ENCODE measurements around the gene XYLT2.
A peak's percentile ranks its signal among the peaks of the same experiment; 100 is the strongest.

The XYLT2 gene

DNA sequence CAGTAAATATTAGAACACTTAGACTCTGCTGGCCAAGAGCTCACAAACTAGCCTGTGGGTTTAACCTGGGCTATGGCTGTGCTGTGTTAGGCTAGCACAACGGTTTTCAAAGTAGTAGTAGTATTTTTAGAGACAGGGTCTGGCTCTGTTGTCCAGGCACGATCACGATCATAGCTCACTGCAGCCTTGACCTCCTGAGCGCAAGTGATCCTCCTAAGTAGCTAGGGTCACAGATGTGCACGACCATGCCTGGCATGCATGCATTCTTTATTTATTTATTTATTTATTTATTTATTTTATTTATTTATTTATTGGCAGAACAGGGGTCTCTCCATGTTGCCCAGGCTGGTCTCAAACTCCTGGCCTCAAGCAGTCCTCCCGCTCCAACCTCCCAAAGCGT, 16.7 kb downstream of the XYLT2 start:
- no peaks in the 10 kb centered on the region for H3K27me3 ChIP-seq (ENCODE audit: insufficient read depth, poor library complexity, severe bottlenecking)
- H3K4me3 ChIP-seq (ENCODE audit: severe bottlenecking), result no peak overlapping the region
- H3K4me1 ChIP-seq (ENCODE audit: insufficient read depth, poor library complexity, severe bottlenecking), result no peaks in the 10 kb centered on the region
- no peaks in the 10 kb centered on the region for H3K9me3 ChIP-seq (ENCODE audit: severe bottlenecking)
- peaks cover 31% of the 10 kb centered on the region for H3K36me3 ChIP-seq (ENCODE audit: low read depth)
- no peak for TF ChIP-seq CTCF (IDR thresholded peaks at IDR 0.05; ENCODE audit: poor library complexity, severe bottlenecking)
- H3K27ac ChIP-seq (ENCODE audit: poor library complexity, severe bottlenecking), result no peak overlapping the region
- ATAC-seq (ENCODE audit: low read depth), result no peak
- DNase-seq (ENCODE audit: low spot score), result no peak

DNA sequence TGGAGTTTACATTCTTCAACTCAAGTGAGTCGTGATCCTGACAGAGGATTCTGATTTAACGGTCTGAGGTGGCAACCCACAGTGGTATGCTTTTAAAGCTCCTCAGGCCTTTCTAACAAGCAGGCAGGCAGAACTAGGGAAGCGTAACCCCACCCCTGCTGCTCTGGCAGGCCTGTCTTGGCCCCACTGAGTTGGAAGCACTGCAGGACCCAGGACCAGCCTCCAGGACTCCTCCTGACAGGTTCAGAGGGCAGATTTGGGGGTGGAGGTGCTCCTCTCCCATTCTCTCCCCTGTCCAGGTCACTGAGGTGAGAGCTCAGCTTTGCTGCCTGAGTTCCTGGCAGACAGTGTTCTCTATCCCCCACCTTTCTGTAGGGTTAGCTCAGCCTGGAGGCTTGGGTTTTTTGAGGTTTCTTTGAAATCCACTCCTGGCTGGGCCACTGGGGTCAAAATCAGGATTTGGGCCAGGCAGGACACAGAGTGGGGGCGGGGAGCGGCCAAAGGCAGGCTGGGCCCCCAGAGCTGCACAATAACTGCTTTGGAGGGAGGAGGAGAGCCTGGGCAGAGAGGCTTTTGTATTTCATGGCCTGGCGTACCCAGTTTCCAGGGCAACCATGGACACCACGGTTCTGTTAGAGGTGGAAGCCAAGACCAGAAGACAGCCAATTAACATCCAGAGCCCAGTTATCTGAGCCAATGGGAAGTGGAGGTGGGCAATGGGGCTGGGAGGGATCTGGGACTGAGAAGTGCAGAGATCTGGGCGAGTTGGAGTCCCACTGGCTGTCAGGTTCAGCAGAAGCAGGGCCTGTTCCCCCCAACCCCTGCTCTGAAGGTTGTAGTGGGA, 17.5 kb downstream of the XYLT2 start:
- Histone ChIP-seq H3K27ac (ENCODE audit: poor library complexity, severe bottlenecking) (no peak overlapping the region), H3K4me1 (ENCODE audit: insufficient read depth, poor library complexity, severe bottlenecking) (no peaks in the 10 kb centered on the region), H3K4me3 (ENCODE audit: severe bottlenecking) (no peak overlapping the region), H3K9me3 (ENCODE audit: severe bottlenecking) (no peaks in the 10 kb centered on the region), H3K36me3 (ENCODE audit: low read depth) (peaks cover 31% of the 10 kb centered on the region), H3K27me3 (ENCODE audit: insufficient read depth, poor library complexity, severe bottlenecking) (no peaks in the 10 kb centered on the region)
- DNase-seq (ENCODE audit: low spot score) (no peak), ATAC-seq (ENCODE audit: low read depth) (no peak)
- no peak for TF ChIP-seq CTCF (IDR thresholded peaks at IDR 0.05; ENCODE audit: poor library complexity, severe bottlenecking)

DNA sequence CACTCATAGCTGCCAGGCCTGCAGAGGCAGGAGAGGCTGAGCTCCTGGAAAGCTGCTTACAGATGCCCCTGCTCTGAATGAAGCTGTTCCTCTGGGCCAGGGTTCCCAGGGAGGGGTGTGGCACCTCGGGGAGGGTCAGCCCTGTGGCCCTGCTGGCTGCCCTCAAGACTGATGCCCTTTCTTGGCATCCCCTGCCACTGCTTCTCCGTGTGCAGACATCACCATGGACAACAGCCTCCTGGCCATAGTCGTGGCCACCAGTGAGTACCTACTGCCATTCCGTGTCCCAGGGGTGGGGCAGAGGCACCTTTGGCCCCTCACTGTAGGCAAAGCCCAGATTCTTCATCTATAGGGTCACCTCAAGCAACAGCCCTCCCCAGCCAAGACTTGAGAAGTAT, 18.1 kb downstream of the XYLT2 start:
- Histone ChIP-seq H3K27me3 (ENCODE audit: insufficient read depth, poor library complexity, severe bottlenecking) (no peaks in the 10 kb centered on the region), H3K4me3 (ENCODE audit: severe bottlenecking) (no peak overlapping the region), H3K4me1 (ENCODE audit: insufficient read depth, poor library complexity, severe bottlenecking) (no peaks in the 10 kb centered on the region), H3K36me3 (ENCODE audit: low read depth) (peaks cover 31% of the 10 kb centered on the region), H3K9me3 (ENCODE audit: severe bottlenecking) (no peaks in the 10 kb centered on the region), H3K27ac (ENCODE audit: poor library complexity, severe bottlenecking) (no peak overlapping the region)
- ATAC-seq (ENCODE audit: low read depth) (no peak), DNase-seq (ENCODE audit: low spot score) (no peak)
- no peak for TF ChIP-seq CTCF (IDR thresholded peaks at IDR 0.05; ENCODE audit: poor library complexity, severe bottlenecking)

- Histone ChIP-seq H3K4me1 (ENCODE audit: insufficient read depth, poor library complexity, severe bottlenecking) (no peaks in the 10 kb centered on the region), H3K27me3 (ENCODE audit: insufficient read depth, poor library complexity, severe bottlenecking) (no peaks in the 10 kb centered on the region), H3K27ac (ENCODE audit: poor library complexity, severe bottlenecking) (no peak overlapping the region), H3K9me3 (ENCODE audit: severe bottlenecking) (no peaks in the 10 kb centered on the region), H3K4me3 (ENCODE audit: severe bottlenecking) (no peak overlapping the region), H3K36me3 (ENCODE audit: low read depth) (peaks cover 34% of the 10 kb centered on the region)
- DNase-seq (ENCODE audit: low spot score), result no peak
- peak; percentile 57 for ATAC-seq (ENCODE audit: low read depth)
- peak; percentile 9 for TF ChIP-seq CTCF (IDR thresholded peaks at IDR 0.05; ENCODE audit: poor library complexity, severe bottlenecking)
These were observed 18.8 kb downstream of the XYLT2 start for GRCh38 chr17:50364715-50365114.

- Histone ChIP-seq H3K9me3 (ENCODE audit: severe bottlenecking) (no peaks in the 10 kb centered on the region), H3K27ac (ENCODE audit: poor library complexity, severe bottlenecking) (no peak overlapping the region), H3K4me3 (ENCODE audit: severe bottlenecking) (no peak overlapping the region), H3K4me1 (ENCODE audit: insufficient read depth, poor library complexity, severe bottlenecking) (no peaks in the 10 kb centered on the region), H3K27me3 (ENCODE audit: insufficient read depth, poor library complexity, severe bottlenecking) (no peaks in the 10 kb centered on the region), H3K36me3 (ENCODE audit: low read depth) (peaks cover 34% of the 10 kb centered on the region)
- no peak for TF ChIP-seq CTCF (IDR thresholded peaks at IDR 0.05; ENCODE audit: poor library complexity, severe bottlenecking)
- ATAC-seq (ENCODE audit: low read depth) (no peak), DNase-seq (ENCODE audit: low spot score) (no peak)
These were observed 19.2 kb downstream of the XYLT2 start for GRCh38 chr17:50365165-50365564.

Data from RWPE2 (cell line).